IPS-NIHi7 (cell line): Measurements from ENCODE around the gene SSH2.
"Not testable (repeated sequence)": the region's sequence is repeated elsewhere in the genome, so short reads cannot be mapped to it uniquely, and the experiment has no call there.

Experiments used
- DNase-seq: peaks from one replicate; pipeline ENCODE4 v3.0.0; 2012; ENCODE audit warnings: mixed read lengths; ENCODE audit errors: extremely low spot score

The SSH2 gene

GRCh38 chr17:29709866-29710519 lies 220.0 kb downstream of the SSH2 start:
- DNase-seq, result no peak

GRCh38 chr17:29707212-29707571 lies 222.8 kb downstream of the SSH2 start:
- no peak for DNase-seq

GRCh38 chr17:29706045-29706431 lies 224.0 kb downstream of the SSH2 start:
- DNase-seq, result no peak

GRCh38 chr17:29705386-29705785 lies 224.6 kb downstream of the SSH2 start:
- no peak for DNase-seq

GRCh38 chr17:29699283-29699682 lies 230.7 kb downstream of the SSH2 start:
- DNase-seq, result no peak

GRCh38 chr17:29698837-29699236 lies 231.2 kb downstream of the SSH2 start:
- DNase-seq, result no peak

GRCh38 chr17:29698019-29698777 lies 231.8 kb downstream of the SSH2 start:
- DNase-seq, result no peak

GRCh38 chr17:29697371-29697770 lies 232.7 kb downstream of the SSH2 start:
- DNase-seq, result no peak

- DNase-seq, result no peak
Observed at GRCh38 chr17:29694918-29695563, 235.0 kb downstream of the SSH2 start.

- no peak for DNase-seq
Observed at GRCh38 chr17:29693751-29694150, 236.3 kb downstream of the SSH2 start.

- no peak for DNase-seq
Observed at GRCh38 chr17:29687596-29687995, 242.4 kb downstream of the SSH2 start.

- no peak for DNase-seq
Observed at GRCh38 chr17:29686993-29687590, 242.9 kb downstream of the SSH2 start.

GRCh38 chr17:29683481-29683880 lies 246.5 kb downstream of the SSH2 start:
- no peak for DNase-seq

- peak; percentile 22 for DNase-seq
Observed at GRCh38 chr17:29682987-29683386, 247.0 kb downstream of the SSH2 start.

GRCh38 chr17:29682054-29682453 lies 248.0 kb downstream of the SSH2 start:
- DNase-seq, result no peak

GRCh38 chr17:29677824-29678223 lies 252.2 kb downstream of the SSH2 start:
- DNase-seq, result no peak

- DNase-seq, result no peak
Observed at GRCh38 chr17:29677221-29677791, 252.7 kb downstream of the SSH2 start.

- DNase-seq, result not testable (repeated sequence)
Observed at GRCh38 chr17:29675961-29676360, 254.1 kb downstream of the SSH2 start.

GRCh38 chr17:29674281-29674680 lies 255.7 kb downstream of the SSH2 start:
- no peak for DNase-seq

GRCh38 chr17:29671661-29672060 lies 258.4 kb downstream of the SSH2 start:
- DNase-seq, result no peak

GRCh38 chr17:29669266-29669665 lies 260.8 kb downstream of the SSH2 start:
- no peak for DNase-seq

- DNase-seq, result peak; percentile 17
Observed at GRCh38 chr17:29667969-29668368, 262.1 kb downstream of the SSH2 start.
